Smooth muscle cell (in vitro differentiated cells): Measurements from ENCODE around the gene COBLL1. TPM values are rescaled to one million over a fixed set of nuclear protein-coding genes. Genes with fewer than 3 reads are reported as not detected.

Experiments
- DNase-seq: peaks from one replicate; lab custom pipeline; 2025; ENCODE audit not compliant: unreplicated experiment; lab: John Stamatoyannopoulos, UW
- H2AFZ ChIP-seq: fragments of 200-600 bp; sonication (generic); 2 replicates; pipeline ENCODE4 v1.6.0; 2016; ENCODE audit warnings: antibody characterized with exemption, low read depth, mild to moderate bottlenecking
- H3F3A ChIP-seq: fragments of 200-600 bp; sonication (generic); 2 replicates; pipeline ENCODE4 v1.6.0; 2017; ENCODE audit warnings: antibody characterized with exemption, low read depth
- H3K27ac ChIP-seq: fragments of 200-600 bp; sonication (generic); 2 replicates; pipeline ENCODE4 v1.5.1; 2016; ENCODE audit warnings: low read depth, mild to moderate bottlenecking
- H3K27me3 ChIP-seq: fragments of 200-600 bp; sonication (generic); 2 replicates; pipeline ENCODE4 v1.6.1; 2016; ENCODE audit warnings: low read depth, mild to moderate bottlenecking
- H3K36me3 ChIP-seq: fragments of 200-600 bp; sonication (generic); 2 replicates; pipeline ENCODE4 v1.5.1; 2016; ENCODE audit warnings: low read depth
- H3K4me1 ChIP-seq: fragments of 200-600 bp; sonication (generic); 2 replicates; pipeline ENCODE4 v1.5.1; 2016; ENCODE audit warnings: low read depth
- H3K4me2 ChIP-seq: fragments of 200-600 bp; sonication (generic); 2 replicates; pipeline ENCODE4 v1.6.0; 2016; ENCODE audit warnings: mild to moderate bottlenecking
- H3K4me3 ChIP-seq: fragments of 200-600 bp; sonication (generic); 2 replicates; pipeline ENCODE4 v1.5.1; 2016; ENCODE audit warnings: mild to moderate bottlenecking
- H3K79me2 ChIP-seq: fragments of 200-600 bp; sonication (generic); 2 replicates; pipeline ENCODE4 v1.6.0; 2016; ENCODE audit warnings: low read depth, mild to moderate bottlenecking
- H3K9ac ChIP-seq: fragments of 200-600 bp; sonication (generic); 2 replicates; pipeline ENCODE4 v1.6.0; 2016; ENCODE audit warnings: low read depth
- H3K9me3 ChIP-seq: fragments of 200-600 bp; sonication (generic); replicated peaks from 2 replicates; pipeline ENCODE4 v1.5.1; 2016; ENCODE audit warnings: low read depth
- H4K20me1 ChIP-seq: fragments of 200-600 bp; sonication (generic); 2 replicates; pipeline ENCODE4 v1.6.0; 2016; ENCODE audit warnings: low read depth
- CTCF ChIP-seq: fragments of 200-600 bp; sonication (generic); IDR thresholded peaks from 2 replicates; pipeline ENCODE4 v1.5.1; 2017; ENCODE audit warnings: borderline replicate concordance, mild to moderate bottlenecking, antibody characterized with exemption; ENCODE audit not compliant: insufficient read depth, poor library complexity, severe bottlenecking
- WGBS: methylation state at CpG from one replicate; pipeline ENCODE4 v1.1.7; 2016; ENCODE audit warnings: low lambda C conversion rate; 5-methylcytosine and 5-hydroxymethylcytosine counted together
- polyA plus RNA-seq: library from polyadenylated mRNA; unstranded; fragments of >200 nt; fragmentation: Nextera tagmentation; extraction: Ambion mirVana; gene quantifications from 2 replicates; pipeline ENCODE4 v1.2.1, GENCODE V29; 2016
- total RNA-seq: library from RNA; depleted of rRNA; stranded (reverse); fragments of >200 nt; gene quantifications from 2 replicates; pipeline ENCODE4 v1.2.3, GENCODE V29; 2014

The COBLL1 gene
- total and polyA plus RNA-seq, 2 experiments from 2014 or later = 5.2 to 17.4 TPM

GRCh38 chr2:164835302-164835701, 6.3 kb downstream of the COBLL1 start:
- peaks cover 3% of the 10 kb centered on the region for H3F3A ChIP-seq
- TF ChIP-seq CTCF = no peak
- no peaks in the 10 kb centered on the region for H4K20me1 ChIP-seq
- peaks cover 34% of the 10 kb centered on the region for H3K79me2 ChIP-seq
- H3K4me3 ChIP-seq = no peak overlapping the region
- H3K27ac ChIP-seq = no peak overlapping the region
- H3K4me1 ChIP-seq = no peaks in the 10 kb centered on the region
- no peaks in the 10 kb centered on the region for H3K27me3 ChIP-seq
- no peaks in the 10 kb centered on the region for H3K9me3 ChIP-seq
- H3K36me3 ChIP-seq = no peaks in the 10 kb centered on the region
- H2AFZ ChIP-seq = no peak overlapping the region
- H3K9ac ChIP-seq = no peak overlapping the region
- no peak for DNase-seq
- no peak overlapping the region for H3K4me2 ChIP-seq

GRCh38 chr2:164831887-164832286, 9.7 kb downstream of the COBLL1 start:
- Histone ChIP-seq H3K79me2 (peaks cover 25% of the 10 kb centered on the region), H3K36me3 (no peaks in the 10 kb centered on the region), H4K20me1 (no peaks in the 10 kb centered on the region), H2AFZ (no peak overlapping the region), H3K27me3 (no peaks in the 10 kb centered on the region), H3K4me3 (no peak overlapping the region), H3K4me2 (no peak overlapping the region), H3K27ac (no peak overlapping the region), H3K9me3 (no peaks in the 10 kb centered on the region), H3K4me1 (no peaks in the 10 kb centered on the region), H3K9ac (no peak overlapping the region), H3F3A (no peaks in the 10 kb centered on the region)
- TF ChIP-seq CTCF = no peak
- no peak for DNase-seq
- 96% methylated on average over 4 of the region's 4 CpGs for WGBS

- H4K20me1 ChIP-seq = no peaks in the 10 kb centered on the region
- H2AFZ ChIP-seq = no peak overlapping the region
- H3K36me3 ChIP-seq = no peaks in the 10 kb centered on the region
- no peak overlapping the region for H3K4me2 ChIP-seq
- peaks cover 22% of the 10 kb centered on the region for H3K79me2 ChIP-seq
- no peaks in the 10 kb centered on the region for H3K9me3 ChIP-seq
- no peaks in the 10 kb centered on the region for H3F3A ChIP-seq
- no peak overlapping the region for H3K27ac ChIP-seq
- no peaks in the 10 kb centered on the region for H3K27me3 ChIP-seq
- DNase-seq = no peak
- no peaks in the 10 kb centered on the region for H3K4me1 ChIP-seq
- no peak overlapping the region for H3K4me3 ChIP-seq
- H3K9ac ChIP-seq = no peak overlapping the region
- TF ChIP-seq CTCF = no peak
- WGBS = 92% methylated on average over 1 of the region's 1 CpG
Measured at GRCh38 chr2:164831180-164831579, 10.4 kb downstream of the COBLL1 start.
